Endothelial cell of umbilical vein (primary cell): ENCODE results near the gene BPI. TPM values are rescaled to one million over a fixed set of nuclear protein-coding genes. Genes with fewer than 3 reads are reported as not detected.

ENCODE experiments used
- BruUV-seq: library from RNA; stranded (reverse); fragments of 400-500 nt; replicated peaks from 2 replicates; lab custom pipeline; 2021; lab: Mats Ljungman, UMichigan
- CTCF ChIA-PET: fragments of 300-600, 350-600 bp; sonication (Branson Sonifier 250); formaldehyde crosslinking; loops from one replicate; lab custom pipeline; 2021; ENCODE audit warnings: antibody characterized with exemption, inconsistent platforms; lab: Charles Lee
- POLR2A ChIA-PET: fragments of 300-600, 350-600 bp; sonication (Branson Sonifier 250); formaldehyde crosslinking; loops from one replicate; lab custom pipeline; 2021; ENCODE audit warnings: antibody characterized with exemption, inconsistent platforms; lab: Charles Lee
- DNase-seq: peaks from one replicate; pipeline ENCODE4 v3.0.0-alpha.2; 2011; ENCODE audit warnings: low read depth, low spot score
- FAIRE-seq: peaks from 2 replicates; lab custom pipeline; 2011; peaks lifted over from hg19 to GRCh38; lab: Jason Lieb, UNC
- H2AFZ ChIP-seq: 2 replicates; pipeline ENCODE4 v1.6.0; 2012; ENCODE audit warnings: low read depth, low read length, control low read depth, inconsistent platforms
- H3K27ac ChIP-seq: 2 replicates; pipeline ENCODE4 v1.5.1; 2011; ENCODE audit warnings: low read depth, mild to moderate bottlenecking, control low read depth, low read length, moderate library complexity; ENCODE audit not compliant: insufficient read depth
- H3K27me3 ChIP-seq, 2 experiments: 2 replicates each; pipeline versions ENCODE4 v1.6.0 to v1.6.1; 2011; ENCODE audit warnings: low read length in 2 of 2, mixed read lengths in 1 of 2; ENCODE audit not compliant: control insufficient read depth in 2 of 2, insufficient read depth in 2 of 2
- H3K36me3 ChIP-seq, 2 experiments: 2 replicates in 1 of 2; 3 replicates in 1 of 2; pipeline ENCODE4 v1.5.1; 2011; ENCODE audit warnings: low read length in 2 of 2, mild to moderate bottlenecking in 1 of 2, moderate library complexity in 1 of 2; ENCODE audit not compliant: control insufficient read depth in 2 of 2, insufficient read depth in 2 of 2; ENCODE audit errors: extremely low read depth in 1 of 2
- H3K4me1 ChIP-seq: 3 replicates; pipeline ENCODE4 v1.5.1; 2011; ENCODE audit warnings: mild to moderate bottlenecking, low read length; ENCODE audit not compliant: control insufficient read depth, insufficient read depth; ENCODE audit errors: extremely low read depth
- H3K4me2 ChIP-seq: 2 replicates; pipeline ENCODE4 v1.6.1; 2011; ENCODE audit warnings: low read length, control low read depth, mixed read lengths; ENCODE audit not compliant: insufficient read depth
- H3K4me3 ChIP-seq, 3 experiments: fragments of 200-600 bp in 1 of 3; sonication (generic), shearing (Covaris generic) in 1 of 3; replicated peaks in 1 of 3; 2 replicates each; pipeline ENCODE4 v1.5.1; 2011 to 2016; ENCODE audit warnings: control low read depth in 3 of 3, low read length in 3 of 3, mild to moderate bottlenecking in 2 of 3, inconsistent platforms in 1 of 3, low read depth in 1 of 3, moderate library complexity in 1 of 3; ENCODE audit not compliant: insufficient read depth in 1 of 3
- H3K79me2 ChIP-seq: 2 replicates; pipeline ENCODE4 v1.6.0; 2012; ENCODE audit warnings: low read length, inconsistent platforms; ENCODE audit not compliant: control insufficient read depth, insufficient read depth
- H3K9ac ChIP-seq: replicated peaks from 2 replicates; pipeline ENCODE3; 2011; ENCODE audit warnings: low read length, control low read depth; ENCODE audit not compliant: insufficient read depth; ENCODE audit errors: extremely low read depth
- H3K9me1 ChIP-seq: replicated peaks from 3 replicates; pipeline ENCODE4 v1.6.0; 2011; ENCODE audit warnings: mild to moderate bottlenecking, low read length; ENCODE audit not compliant: control insufficient read depth, insufficient read depth; ENCODE audit errors: extremely low read depth
- H3K9me3 ChIP-seq: replicated peaks from 2 replicates; pipeline ENCODE4 v1.5.1; 2012; ENCODE audit warnings: low read length, inconsistent platforms; ENCODE audit not compliant: control insufficient read depth, insufficient read depth
- H4K20me1 ChIP-seq: replicated peaks from 2 replicates; pipeline ENCODE3; 2011; ENCODE audit warnings: mild to moderate bottlenecking, low read length; ENCODE audit not compliant: control insufficient read depth, insufficient read depth; ENCODE audit errors: extremely low read depth
- CTCF ChIP-seq, 2 donors: IDR thresholded peaks; 1 replicate in 1 of 2; 2 replicates in 1 of 2; pipeline ENCODE4 v1.5.1; 2011; ENCODE audit warnings: low read length in 2 of 2, mild to moderate bottlenecking in 2 of 2, moderate library complexity in 2 of 2, control low read depth in 1 of 2, inconsistent platforms in 1 of 2, low read depth in 1 of 2; ENCODE audit not compliant: insufficient read depth in 1 of 2; ENCODE audit errors: extremely low read depth in 1 of 2
- EZH2 ChIP-seq: IDR thresholded peaks from 2 replicates; pipeline ENCODE4 v1.6.1; 2012; ENCODE audit warnings: borderline replicate concordance, low read depth, mild to moderate bottlenecking, moderate library complexity, low read length, inconsistent platforms; ENCODE audit not compliant: severe bottlenecking
- FOS ChIP-seq: IDR thresholded peaks from 2 replicates; pipeline ENCODE4 v1.6.1; 2011; ENCODE audit warnings: mild to moderate bottlenecking, low read length, moderate library complexity, borderline replicate concordance; ENCODE audit not compliant: insufficient read depth
- GATA2 ChIP-seq: IDR thresholded peaks from 2 replicates; pipeline ENCODE4 v1.7.0; 2011; ENCODE audit warnings: low read depth, mild to moderate bottlenecking, moderate library complexity, mixed read lengths, low read length; ENCODE audit not compliant: insufficient read length, insufficient read depth
- JUN ChIP-seq: IDR thresholded peaks from 2 replicates; pipeline ENCODE4 v1.6.1; 2011; ENCODE audit warnings: borderline replicate concordance, low read depth; ENCODE audit not compliant: insufficient read length, insufficient read depth
- MAX ChIP-seq: IDR thresholded peaks from 2 replicates; pipeline ENCODE4 v1.6.1; 2011; ENCODE audit not compliant: insufficient read depth, insufficient read length
- MYC ChIP-seq: IDR thresholded peaks from one replicate; pipeline ENCODE4 v1.6.1; 2011; ENCODE audit warnings: mild to moderate bottlenecking, low read depth, low read length
- POLR2A ChIP-seq: IDR thresholded peaks from 2 replicates; pipeline ENCODE4 v1.6.1; 2012; ENCODE audit warnings: low read depth, mild to moderate bottlenecking, control low read depth, low read length
- POLR2AphosphoS5 ChIP-seq: IDR thresholded peaks from 2 replicates; pipeline ENCODE4 v1.6.1; 2012; ENCODE audit warnings: low read depth, mild to moderate bottlenecking, control low read depth, low read length, moderate library complexity; ENCODE audit not compliant: insufficient read depth
- dilution Hi-C: fragments of 300-500 bp; cut with MboI; formaldehyde crosslinking; loops from one replicate; pipeline ENCODE4 v1.15.0; 2019; ENCODE audit warnings: low sequenced_read_pairs; ENCODE audit not compliant: extremely low pct_ligation_motif_present
- intact Hi-C: fragments of 100-400 bp; cut with micrococcal nuclease; formaldehyde crosslinking; loops from one replicate; pipeline ENCODE4 v1.10.0; 2022
- polyA plus RNA-seq, 4 experiments: library from polyadenylated mRNA; depleted of rRNA in 3 of 4; stranded (reverse) in 3 of 4; unstranded in 1 of 4; fragments of >200 nt; gene quantifications; 2 replicates each; pipeline versions ENCODE4 v1.2.1 to v1.2.3, GENCODE V29; 2011 to 2012; ENCODE audit warnings: missing spikeins in 1 of 4
- total RNA-seq: library from RNA; stranded (reverse); gene quantifications from 2 replicates; pipeline ENCODE4 v1.2.3, GENCODE V29; 2021

Gene BPI
- total and polyA plus RNA-seq, 2 donors (not counting 3 experiments of a cell fraction or from before 2014, with no cell fraction given), result not detected

GRCh38 chr20:38386004-38386403 is 82.0 kb downstream of the BPI start:
- ChIA-PET POLR2A (no interaction called here), CTCF (interaction anchor here (1.4 kb wide), 1 partner anchor 23 kb away, joined by 3 read pairs; no protein-coding TSS in a partner anchor)

More at GRCh38 chr20:38386004-38386403, 82.0 kb downstream of the BPI start:
- DNase-seq (no peak), FAIRE-seq (no peak)
- no peaks in the 10 kb centered on the region for H3K4me1 ChIP-seq
- H3K27me3 ChIP-seq, result peaks cover 6 to 13% of the 10 kb centered on the region in 2 experiments
- no peak overlapping the region for H3K4me3 ChIP-seq
- H3K27ac ChIP-seq, result no peak overlapping the region
- H2AFZ ChIP-seq, result no peak overlapping the region
- H3K9ac ChIP-seq, result no peak overlapping the region
- H3K9me3 ChIP-seq, result no peaks in the 10 kb centered on the region
- H3K36me3 ChIP-seq, result no peaks in the 10 kb centered on the region
- H4K20me1 ChIP-seq, result no peaks in the 10 kb centered on the region
- intact Hi-C loops, result no loop called here
- H3K9me1 ChIP-seq, result no peaks in the 10 kb centered on the region
- dilution Hi-C loops, result no loop called here
- TF ChIP-seq FOS, result no peak
- TF ChIP-seq GATA2, result no peak
- TF ChIP-seq MAX, result no peak
- no peak for TF ChIP-seq JUN
- TF ChIP-seq POLR2A, result no peak
- TF ChIP-seq EZH2, result no peak
- TF ChIP-seq CTCF (IDR thresholded peaks at IDR 0.05; ENCODE audit: extremely low read depth in 1 of 2, insufficient read depth in 1 of 2, low read depth in 1 of 2, low read length in 2 of 2), result no peak
- no peak for TF ChIP-seq MYC
- no peak for TF ChIP-seq POLR2AphosphoS5
- BruUV-seq, result no TSS peak
- H3K79me2 ChIP-seq, result no peaks in the 10 kb centered on the region
- H3K4me2 ChIP-seq, result no peak overlapping the region
